Brain microvascular endothelial cell (primary cell): ENCODE results near the gene CDC42.
"Not testable (repeated sequence)": the region's sequence is repeated elsewhere in the genome, so short reads cannot be mapped to it uniquely, and the experiment has no call there.

ENCODE experiments used
- DNase-seq: peaks from one replicate; pipeline ENCODE4 v3.0.0-alpha.2; 2020
- H3K27ac ChIP-seq: fragments of 250-450 bp; sonication (Bioruptor Pico); 2 replicates; pipeline ENCODE4 v1.5.1; 2020; ENCODE audit warnings: mild to moderate bottlenecking, moderate library complexity
- H3K27me3 ChIP-seq: fragments of 250-450 bp; sonication (Bioruptor Pico); replicated peaks from 2 replicates; pipeline ENCODE4 v1.5.1; 2020; ENCODE audit warnings: mild to moderate bottlenecking
- H3K36me3 ChIP-seq: fragments of 250-450 bp; sonication (Bioruptor Pico); replicated peaks from 2 replicates; pipeline ENCODE4 v1.5.1; 2020; ENCODE audit warnings: mild to moderate bottlenecking
- H3K4me3 ChIP-seq: 2 replicates; pipeline ENCODE4 v1.5.1; 2011; ENCODE audit warnings: low read depth, mild to moderate bottlenecking, control low read depth, low read length, moderate library complexity
- in situ Hi-C: cut with HindIII; loops from 2 replicates; pipeline ENCODE4 v1.10.0; 2017; ENCODE audit warnings: low sequenced_read_pairs, low pct_ligation_motif_present
- TF ChIP-seq, protein P1 (sequence below): IDR thresholded peaks from 2 replicates; pipeline ENCODE4 v1.5.1; 2011; ENCODE audit warnings: low read depth, mild to moderate bottlenecking, moderate library complexity, low read length, control low read depth, inconsistent platforms; ENCODE audit errors: missing control alignments

The CDC42 gene

DNA sequence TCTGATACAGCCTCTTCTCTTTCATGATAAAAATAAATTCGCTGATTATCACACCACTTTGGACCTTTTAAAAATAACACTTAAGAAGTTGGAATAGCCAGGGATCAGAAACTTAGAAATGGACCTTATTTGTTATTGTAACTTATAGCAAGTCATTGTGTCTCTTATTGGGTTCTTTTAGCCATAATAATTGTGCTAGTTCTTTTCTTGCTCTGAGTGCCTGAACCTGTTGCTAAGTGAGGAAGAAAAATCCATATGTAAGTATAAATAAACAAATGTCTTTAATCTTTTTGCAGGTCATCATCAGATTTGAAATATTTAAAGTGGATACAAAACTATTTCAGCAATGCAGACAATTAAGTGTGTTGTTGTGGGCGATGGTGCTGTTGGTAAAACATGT, 25.6 kb downstream of the CDC42 start:
- no peak overlapping the region for H3K27ac ChIP-seq
- in situ Hi-C loops = no loop called here
- H3K27me3 ChIP-seq = no peaks in the 10 kb centered on the region
- TF ChIP-seq, protein P1, sequence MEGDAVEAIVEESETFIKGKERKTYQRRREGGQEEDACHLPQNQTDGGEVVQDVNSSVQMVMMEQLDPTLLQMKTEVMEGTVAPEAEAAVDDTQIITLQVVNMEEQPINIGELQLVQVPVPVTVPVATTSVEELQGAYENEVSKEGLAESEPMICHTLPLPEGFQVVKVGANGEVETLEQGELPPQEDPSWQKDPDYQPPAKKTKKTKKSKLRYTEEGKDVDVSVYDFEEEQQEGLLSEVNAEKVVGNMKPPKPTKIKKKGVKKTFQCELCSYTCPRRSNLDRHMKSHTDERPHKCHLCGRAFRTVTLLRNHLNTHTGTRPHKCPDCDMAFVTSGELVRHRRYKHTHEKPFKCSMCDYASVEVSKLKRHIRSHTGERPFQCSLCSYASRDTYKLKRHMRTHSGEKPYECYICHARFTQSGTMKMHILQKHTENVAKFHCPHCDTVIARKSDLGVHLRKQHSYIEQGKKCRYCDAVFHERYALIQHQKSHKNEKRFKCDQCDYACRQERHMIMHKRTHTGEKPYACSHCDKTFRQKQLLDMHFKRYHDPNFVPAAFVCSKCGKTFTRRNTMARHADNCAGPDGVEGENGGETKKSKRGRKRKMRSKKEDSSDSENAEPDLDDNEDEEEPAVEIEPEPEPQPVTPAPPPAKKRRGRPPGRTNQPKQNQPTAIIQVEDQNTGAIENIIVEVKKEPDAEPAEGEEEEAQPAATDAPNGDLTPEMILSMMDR = no peak
- H3K4me3 ChIP-seq = no peak overlapping the region
- H3K36me3 ChIP-seq = peaks cover 47% of the 10 kb centered on the region
- DNase-seq = no peak

DNA sequence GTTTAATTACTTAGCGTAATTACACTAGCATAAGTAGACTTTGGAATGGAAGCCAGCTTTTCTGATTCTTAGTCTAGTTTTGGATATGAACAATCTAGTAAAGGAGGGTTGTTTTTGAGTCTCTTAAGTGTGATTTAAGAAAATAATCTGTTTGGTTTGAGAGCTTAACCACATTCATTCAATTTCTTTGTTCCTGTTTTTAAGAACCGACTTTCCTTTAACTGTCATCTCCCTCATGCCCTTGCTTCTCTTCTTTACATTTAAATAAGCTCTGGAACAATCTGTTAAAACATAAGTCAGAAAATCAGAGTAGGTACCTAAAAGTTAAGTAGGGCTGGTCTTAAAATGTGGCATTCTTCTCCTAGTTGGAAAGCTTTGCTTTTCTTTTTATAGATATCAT, 27.7 kb downstream of the CDC42 start:
- Histone ChIP-seq H3K27ac (no peak overlapping the region), H3K27me3 (no peaks in the 10 kb centered on the region), H3K4me3 (no peak overlapping the region), H3K36me3 (peaks cover 53% of the 10 kb centered on the region)
- DNase-seq = no peak
- in situ Hi-C loops = no loop called here
- TF ChIP-seq, protein P1 = no peak

DNA sequence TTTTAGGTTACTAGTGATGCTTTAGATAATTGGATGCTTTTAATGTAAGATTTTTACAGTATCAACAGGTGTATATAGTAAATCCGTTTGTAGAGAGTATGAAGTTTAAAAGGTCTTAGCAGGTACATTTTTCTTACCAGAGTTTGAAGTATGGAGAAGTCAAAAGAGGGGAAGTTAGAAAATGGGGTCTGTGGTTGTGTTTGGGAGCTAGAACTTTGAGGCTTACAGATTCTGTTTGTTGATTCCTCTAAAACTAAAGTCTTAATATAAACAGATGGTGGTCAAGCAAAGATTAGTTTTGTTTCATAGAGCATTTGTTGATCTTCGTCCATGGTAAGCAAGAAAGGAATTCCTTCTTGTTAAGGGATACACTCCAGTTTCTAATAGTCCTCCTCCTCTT, 35.8 kb downstream of the CDC42 start:
- Histone ChIP-seq H3K36me3 (peaks cover 25% of the 10 kb centered on the region), H3K4me3 (no peak overlapping the region), H3K27ac (no peak overlapping the region), H3K27me3 (no peaks in the 10 kb centered on the region)
- DNase-seq = no peak
- TF ChIP-seq, protein P1 = no peak
- in situ Hi-C loops = no loop called here

DNA sequence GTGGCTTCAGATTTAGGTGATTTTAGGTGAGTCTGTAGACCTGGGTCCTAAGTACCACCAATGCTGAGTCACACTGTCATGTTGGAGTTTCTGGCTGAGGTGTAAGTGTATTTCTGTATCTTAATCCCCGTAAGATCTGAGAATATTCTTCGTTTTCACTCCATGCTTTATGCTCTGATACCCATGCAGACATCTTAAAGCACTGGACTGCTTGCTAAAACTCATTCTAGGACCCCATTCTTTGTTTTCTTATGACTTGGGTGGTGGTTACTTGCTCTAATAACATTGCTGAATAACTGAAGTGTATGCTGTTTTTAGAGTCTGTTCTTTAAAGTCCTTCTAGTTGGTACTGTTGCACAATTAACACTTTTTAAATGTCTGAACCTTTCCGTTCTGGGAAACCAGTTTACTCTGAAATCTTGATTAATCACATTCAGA, 36.6 kb downstream of the CDC42 start:
- no peak for DNase-seq
- H3K27me3 ChIP-seq = no peaks in the 10 kb centered on the region
- TF ChIP-seq, protein P1 = no peak
- in situ Hi-C loops = no loop called here
- H3K4me3 ChIP-seq = no peak overlapping the region
- peaks cover 23% of the 10 kb centered on the region for H3K36me3 ChIP-seq
- no peak overlapping the region for H3K27ac ChIP-seq

DNA sequence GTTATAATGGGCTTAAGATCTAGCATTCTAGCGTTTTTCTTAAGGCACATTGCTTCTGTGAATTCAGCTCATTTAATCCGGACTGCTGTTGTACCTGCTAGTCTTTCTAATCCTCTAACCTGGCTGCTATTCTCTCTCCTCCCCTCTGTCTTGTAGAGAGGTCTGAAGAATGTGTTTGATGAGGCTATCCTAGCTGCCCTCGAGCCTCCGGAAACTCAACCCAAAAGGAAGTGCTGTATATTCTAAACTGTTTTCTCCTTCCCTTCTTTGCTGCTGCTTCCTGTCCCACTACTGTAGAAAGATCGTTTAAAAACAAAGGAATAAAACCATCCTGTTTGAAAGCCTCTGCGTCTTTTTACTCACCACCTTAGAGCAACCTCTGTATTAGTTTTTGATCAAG, 37.3 kb downstream of the CDC42 start:
- in situ Hi-C loops = no loop called here
- Histone ChIP-seq H3K36me3 (peaks cover 24% of the 10 kb centered on the region), H3K27ac (no peak overlapping the region), H3K27me3 (no peaks in the 10 kb centered on the region), H3K4me3 (no peak overlapping the region)
- TF ChIP-seq, protein P1 = no peak
- DNase-seq = no peak

DNA sequence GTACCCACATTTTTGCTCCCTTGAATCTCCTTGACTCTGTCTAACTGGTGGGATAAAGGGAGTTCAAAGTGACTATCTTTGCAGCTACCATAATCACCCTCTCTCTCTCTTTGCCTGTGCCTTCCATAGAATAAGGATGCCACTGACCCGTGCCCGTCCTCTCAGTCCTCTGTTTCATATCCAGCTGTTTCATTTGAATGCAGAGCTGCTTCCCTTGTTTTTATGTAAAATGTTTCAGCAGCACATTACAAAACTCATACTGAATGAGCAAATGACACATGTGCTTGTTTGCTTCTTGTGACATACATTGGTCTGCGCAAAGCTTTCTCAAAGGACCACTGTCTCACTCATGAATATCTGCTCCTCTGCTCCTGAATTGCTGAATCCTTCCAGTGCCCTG, 38.4 kb downstream of the CDC42 start:
- Histone ChIP-seq H3K36me3 (peaks cover 31% of the 10 kb centered on the region), H3K4me3 (no peak overlapping the region), H3K27me3 (no peaks in the 10 kb centered on the region), H3K27ac (no peak overlapping the region)
- TF ChIP-seq, protein P1 = no peak
- in situ Hi-C loops = no loop called here
- no peak for DNase-seq

DNA sequence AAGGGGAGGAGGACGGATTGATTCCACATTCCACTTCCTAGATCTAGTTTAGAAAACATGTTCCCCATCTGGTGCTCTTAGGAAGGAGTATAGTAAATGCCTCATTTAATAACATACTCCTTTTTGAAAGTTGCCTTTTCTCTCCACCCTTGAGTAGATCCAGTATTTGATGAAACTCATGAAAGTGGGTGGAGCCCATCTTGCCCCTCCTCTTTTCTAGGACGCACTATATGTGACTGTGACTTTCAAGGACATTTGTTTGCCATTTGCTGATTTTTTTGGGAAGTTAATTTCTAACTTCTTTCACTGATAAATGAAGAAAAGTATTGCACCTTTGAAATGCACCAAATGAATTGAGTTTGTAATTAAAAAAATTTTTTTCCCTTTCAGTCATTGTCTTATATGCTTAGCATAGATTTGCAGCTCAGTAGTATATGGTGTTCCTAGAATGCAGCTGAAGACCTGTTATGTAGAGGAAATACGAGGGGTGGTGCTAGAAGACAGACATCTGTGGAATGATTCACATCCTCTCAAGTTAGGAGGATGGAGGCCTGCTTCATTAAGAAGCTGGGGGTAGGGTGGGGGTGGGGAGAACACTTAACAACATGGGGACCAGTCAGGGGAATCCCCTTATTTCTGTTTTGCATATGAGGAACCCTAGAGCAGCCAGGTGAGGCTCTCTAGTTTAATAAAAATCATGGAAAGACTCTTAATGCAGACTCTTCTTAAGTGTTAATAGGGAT, 39.7 kb downstream of the CDC42 start:
- H3K36me3 ChIP-seq = peaks cover 36% of the 10 kb centered on the region
- H3K4me3 ChIP-seq, H3K27me3 ChIP-seq, H3K27ac ChIP-seq, in situ Hi-C loops: not testable (repeated sequence)
- DNase-seq = peak; percentile 47
